Measurements from ENCODE around the gene SLC25A45. TPM values are rescaled to one million over a fixed set of nuclear protein-coding genes. Genes with fewer than 3 reads are reported as not detected.
"Not testable (repeated sequence)": the region's sequence is repeated elsewhere in the genome, so short reads cannot be mapped to it uniquely, and the experiment has no call there.

Gene SLC25A45
- total and polyA plus RNA-seq, 9 donors, result 4.0 to 8.3 (median 5.2) TPM

DNA sequence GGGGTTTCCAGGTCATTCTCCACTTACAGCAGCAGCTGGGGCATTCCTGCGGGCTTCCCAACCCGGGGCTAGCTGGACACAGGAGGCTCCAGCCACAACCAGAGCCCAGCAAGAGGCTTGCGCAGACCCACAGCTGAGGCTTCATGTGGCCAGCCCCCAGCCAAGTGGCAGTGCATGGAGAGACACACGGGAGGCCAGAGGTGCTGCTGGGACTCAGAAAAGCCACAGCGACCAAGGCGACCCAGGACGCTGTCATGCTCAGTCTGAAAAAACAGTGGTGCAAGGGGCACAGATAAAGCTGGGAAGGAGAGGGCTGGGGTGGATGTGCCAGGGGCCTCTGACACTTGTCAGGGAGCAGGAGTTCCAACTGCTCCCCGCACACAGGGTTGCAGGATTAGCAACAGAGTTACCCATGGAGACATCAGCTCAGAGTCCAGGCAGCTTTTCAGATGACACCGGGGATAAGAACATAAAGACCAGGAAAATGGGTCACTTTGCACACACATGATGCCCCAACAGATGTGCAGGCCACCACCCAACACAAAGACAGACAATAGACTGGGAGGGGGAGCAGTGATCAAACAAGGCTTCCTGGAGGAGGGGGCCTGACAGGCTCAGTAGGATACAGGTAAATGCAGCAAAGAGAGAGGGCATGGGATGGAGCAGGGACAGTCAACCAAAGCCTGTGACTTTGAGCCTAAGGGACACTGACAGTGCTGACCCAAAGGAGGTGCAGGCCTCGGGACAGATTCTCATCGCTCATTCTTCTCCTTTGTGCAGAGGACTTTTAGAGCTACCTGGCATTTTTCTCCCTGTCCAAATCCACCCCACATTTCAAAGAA lies 33.3 kb upstream of the SLC25A45 start:
- Histone ChIP-seq H3K9me3 (replicated peaks; ENCODE audit: control insufficient read depth, low read depth, low read length) (no peaks in the 10 kb centered on the region), H3K27ac (ENCODE audit: low read length) (no peak overlapping the region), H3K4me3 (ENCODE audit: low read length) (no peak overlapping the region), H3K4me1 (ENCODE audit: control insufficient read depth, insufficient read depth, low read length) (peaks cover 57% of the 10 kb centered on the region), H3K36me3 (ENCODE audit: control insufficient read depth, insufficient read depth, low read length) (peaks cover 24% of the 10 kb centered on the region), H3K27me3 (ENCODE audit: control insufficient read depth, insufficient read depth, low read length) (no peaks in the 10 kb centered on the region)
- 67% methylated on average over 10 of the region's 11 CpGs for WGBS (ENCODE audit: insufficient coverage)
- no peak for DNase-seq

DNA sequence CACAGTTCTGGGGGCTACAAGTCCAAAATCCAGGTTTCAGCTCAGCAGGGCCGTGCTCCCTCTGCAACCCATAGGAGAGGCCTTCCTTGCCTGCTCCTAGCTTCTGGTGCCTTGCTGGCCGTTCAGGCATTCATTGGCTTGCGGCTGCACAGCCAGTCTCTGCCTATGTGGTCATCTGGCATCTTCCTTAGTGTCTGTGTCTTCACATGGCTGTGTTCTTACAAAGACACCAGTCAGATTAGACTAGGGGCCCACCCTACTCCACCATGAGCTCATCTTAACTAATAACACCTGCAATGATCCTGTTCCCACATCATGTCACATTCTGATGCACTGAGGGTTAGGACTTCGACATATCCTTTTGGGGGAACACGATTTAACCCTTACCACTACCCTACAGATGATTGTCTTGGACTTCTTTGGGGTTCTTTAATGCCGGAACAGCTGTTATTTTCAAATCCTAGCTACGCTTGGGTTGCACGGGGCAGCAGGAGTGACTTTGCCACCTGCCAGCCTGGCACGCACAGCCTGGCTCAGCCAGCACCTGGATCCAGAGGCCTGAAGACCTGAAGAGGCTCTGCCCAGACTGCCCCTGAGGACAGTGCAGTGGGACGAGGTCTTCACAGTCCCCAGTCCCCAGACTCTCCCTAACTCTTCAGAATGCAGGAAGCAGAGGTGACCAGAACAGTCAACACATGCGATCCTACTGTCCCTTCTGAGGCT lies 32.5 kb upstream of the SLC25A45 start:
- Histone ChIP-seq H3K4me3 (ENCODE audit: low read length) (no peak overlapping the region), H3K27ac (ENCODE audit: low read length) (no peak overlapping the region), H3K4me1 (ENCODE audit: control insufficient read depth, insufficient read depth, low read length) (peaks cover 49% of the 10 kb centered on the region), H3K9me3 (replicated peaks; ENCODE audit: control insufficient read depth, low read depth, low read length) (no peaks in the 10 kb centered on the region), H3K27me3 (ENCODE audit: control insufficient read depth, insufficient read depth, low read length) (no peaks in the 10 kb centered on the region), H3K36me3 (ENCODE audit: control insufficient read depth, insufficient read depth, low read length) (peaks cover 26% of the 10 kb centered on the region)
- DNase-seq, result no peak
- WGBS (ENCODE audit: insufficient coverage), result 70% methylated on average over 6 of the region's 11 CpGs

DNA sequence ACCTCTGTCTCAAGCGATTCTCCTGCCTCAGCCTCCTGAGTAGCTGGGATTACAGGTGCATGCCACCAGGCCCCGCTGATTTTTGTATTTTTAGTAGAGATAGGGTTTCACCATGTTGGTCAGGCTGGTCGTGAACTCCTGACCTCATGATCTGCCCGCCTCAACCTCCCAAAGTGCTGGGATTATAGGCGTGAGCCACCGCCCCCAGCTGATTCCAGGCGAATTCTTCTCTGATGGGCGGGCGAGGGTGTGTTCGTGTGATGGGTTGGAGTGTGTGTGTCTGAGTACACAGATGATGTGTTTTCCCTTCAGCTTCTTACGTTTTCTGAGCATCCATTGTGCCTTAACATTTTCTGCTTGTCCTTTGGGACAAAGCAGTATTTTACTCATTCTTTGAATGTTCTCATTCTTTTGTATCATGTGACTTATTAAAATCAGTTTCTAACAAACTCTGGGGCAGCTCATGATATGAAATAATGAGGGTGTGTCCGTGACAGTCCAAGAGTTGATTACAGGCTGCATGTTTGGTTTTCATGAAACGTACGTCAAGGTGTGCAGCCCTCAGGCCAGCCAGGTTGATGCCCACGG lies 30.7 kb upstream of the SLC25A45 start:
- DNase-seq; H3K4me3 ChIP-seq (ENCODE audit: low read length); H3K27ac ChIP-seq (ENCODE audit: low read length); H3K27me3 ChIP-seq (ENCODE audit: control insufficient read depth, insufficient read depth, low read length); H3K9me3 ChIP-seq (replicated peaks; ENCODE audit: control insufficient read depth, low read depth, low read length): not testable (repeated sequence)
- Histone ChIP-seq H3K36me3 (ENCODE audit: control insufficient read depth, insufficient read depth, low read length) (peaks cover 41% of the 10 kb centered on the region), H3K4me1 (ENCODE audit: control insufficient read depth, insufficient read depth, low read length) (peaks cover 32% of the 10 kb centered on the region)
- WGBS (ENCODE audit: insufficient coverage), result 86% methylated on average over 10 of the region's 15 CpGs

GRCh38 chr11:65412271-65413076 lies 30.0 kb upstream of the SLC25A45 start:
- Histone ChIP-seq H3K4me3 (ENCODE audit: low read length) (no peak overlapping the region), H3K36me3 (ENCODE audit: control insufficient read depth, insufficient read depth, low read length) (peaks cover 42% of the 10 kb centered on the region), H3K27me3 (ENCODE audit: control insufficient read depth, insufficient read depth, low read length) (no peaks in the 10 kb centered on the region), H3K27ac (ENCODE audit: low read length) (no peak overlapping the region), H3K9me3 (replicated peaks; ENCODE audit: control insufficient read depth, low read depth, low read length) (no peaks in the 10 kb centered on the region), H3K4me1 (ENCODE audit: control insufficient read depth, insufficient read depth, low read length) (peaks cover 25% of the 10 kb centered on the region)
- no peak for DNase-seq
- 80% methylated on average over 9 of the region's 24 CpGs for whole genome bisulfite sequencing (ENCODE audit: insufficient coverage)

DNA sequence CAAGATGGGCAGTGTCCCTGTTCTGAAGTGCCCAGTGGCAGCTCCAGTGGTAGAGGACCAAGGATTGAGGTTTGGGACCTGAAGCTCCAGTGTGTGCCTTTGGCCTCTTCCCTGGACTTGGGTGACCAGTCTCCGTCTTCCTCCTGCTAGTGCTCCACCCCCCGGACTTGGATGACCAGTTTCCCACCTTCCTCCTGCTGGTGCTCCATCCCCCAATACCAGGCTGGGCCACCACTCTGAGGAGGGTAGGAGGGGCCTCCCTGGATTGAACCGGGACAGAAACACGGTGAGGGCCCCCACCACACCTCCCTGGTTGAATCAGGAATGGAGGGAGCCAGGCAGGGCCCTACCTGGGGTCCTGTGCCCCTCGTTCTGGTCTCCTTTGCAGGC lies 29.2 kb upstream of the SLC25A45 start:
- Histone ChIP-seq H3K27me3 (ENCODE audit: control insufficient read depth, insufficient read depth, low read length) (no peaks in the 10 kb centered on the region), H3K9me3 (replicated peaks; ENCODE audit: control insufficient read depth, low read depth, low read length) (no peaks in the 10 kb centered on the region), H3K4me3 (ENCODE audit: low read length) (no peak overlapping the region), H3K4me1 (ENCODE audit: control insufficient read depth, insufficient read depth, low read length) (peaks cover 17% of the 10 kb centered on the region), H3K27ac (ENCODE audit: low read length) (no peak overlapping the region), H3K36me3 (ENCODE audit: control insufficient read depth, insufficient read depth, low read length) (peaks cover 46% of the 10 kb centered on the region)
- WGBS (ENCODE audit: insufficient coverage), result 68% methylated on average over 3 of the region's 5 CpGs
- no peak for DNase-seq

GRCh38 chr11:65410936-65411680 lies 28.7 kb upstream of the SLC25A45 start:
- peaks cover 46% of the 10 kb centered on the region for H3K36me3 ChIP-seq (ENCODE audit: control insufficient read depth, insufficient read depth, low read length)
- no peaks in the 10 kb centered on the region for H3K27me3 ChIP-seq (ENCODE audit: control insufficient read depth, insufficient read depth, low read length)
- peaks cover 11% of the 10 kb centered on the region for H3K4me1 ChIP-seq (ENCODE audit: control insufficient read depth, insufficient read depth, low read length)
- WGBS (ENCODE audit: insufficient coverage), result 88% methylated on average over 29 of the region's 29 CpGs
- no peak for DNase-seq
- no peak overlapping the region for H3K4me3 ChIP-seq (ENCODE audit: low read length)
- no peak overlapping the region for H3K27ac ChIP-seq (ENCODE audit: low read length)
- no peaks in the 10 kb centered on the region for H3K9me3 ChIP-seq (replicated peaks; ENCODE audit: control insufficient read depth, low read depth, low read length)

- no peaks in the 10 kb centered on the region for H3K9me3 ChIP-seq (replicated peaks; ENCODE audit: control insufficient read depth, low read depth, low read length)
- H3K27me3 ChIP-seq (ENCODE audit: control insufficient read depth, insufficient read depth, low read length), result no peaks in the 10 kb centered on the region
- H3K4me3 ChIP-seq (ENCODE audit: low read length), result no peak overlapping the region
- 90% methylated on average over 24 of the region's 24 CpGs for WGBS (ENCODE audit: insufficient coverage)
- no peak for DNase-seq
- H3K27ac ChIP-seq (ENCODE audit: low read length), result no peak overlapping the region
- H3K36me3 ChIP-seq (ENCODE audit: control insufficient read depth, insufficient read depth, low read length), result peaks cover 53% of the 10 kb centered on the region
- H3K4me1 ChIP-seq (ENCODE audit: control insufficient read depth, insufficient read depth, low read length), result peaks cover 14% of the 10 kb centered on the region
These were observed 22.3 kb upstream of the SLC25A45 start for GRCh38 chr11:65404638-65405339.

DNA sequence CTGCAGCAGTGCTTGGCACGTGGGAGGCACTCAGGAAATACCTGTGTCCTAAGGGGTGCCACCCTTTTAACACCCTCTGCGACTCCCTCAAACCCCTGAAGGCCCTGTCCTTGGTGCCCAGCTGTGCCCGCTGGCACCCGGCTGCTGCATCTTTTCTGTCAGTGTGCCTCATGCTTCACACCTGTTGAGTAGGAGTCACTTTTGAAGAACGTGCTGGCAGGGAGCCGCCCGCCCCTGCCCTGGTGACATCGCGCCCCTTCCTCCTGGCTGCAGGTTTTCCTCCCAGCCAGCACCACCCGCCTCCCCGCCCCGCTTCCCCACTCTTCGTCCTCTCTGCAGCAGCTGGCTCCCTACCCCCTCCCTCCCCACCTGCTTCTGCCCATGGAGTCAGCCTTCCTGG lies 21.8 kb upstream of the SLC25A45 start:
- 86% methylated on average over 9 of the region's 13 CpGs for WGBS (ENCODE audit: insufficient coverage)
- Histone ChIP-seq H3K4me1 (ENCODE audit: control insufficient read depth, insufficient read depth, low read length) (peaks cover 14% of the 10 kb centered on the region), H3K9me3 (replicated peaks; ENCODE audit: control insufficient read depth, low read depth, low read length) (no peaks in the 10 kb centered on the region), H3K27me3 (ENCODE audit: control insufficient read depth, insufficient read depth, low read length) (no peaks in the 10 kb centered on the region), H3K27ac (ENCODE audit: low read length) (peak overlapping the region; percentile 67), H3K4me3 (ENCODE audit: low read length) (no peak overlapping the region), H3K36me3 (ENCODE audit: control insufficient read depth, insufficient read depth, low read length) (peaks cover 52% of the 10 kb centered on the region)
- DNase-seq, result no peak

DNA sequence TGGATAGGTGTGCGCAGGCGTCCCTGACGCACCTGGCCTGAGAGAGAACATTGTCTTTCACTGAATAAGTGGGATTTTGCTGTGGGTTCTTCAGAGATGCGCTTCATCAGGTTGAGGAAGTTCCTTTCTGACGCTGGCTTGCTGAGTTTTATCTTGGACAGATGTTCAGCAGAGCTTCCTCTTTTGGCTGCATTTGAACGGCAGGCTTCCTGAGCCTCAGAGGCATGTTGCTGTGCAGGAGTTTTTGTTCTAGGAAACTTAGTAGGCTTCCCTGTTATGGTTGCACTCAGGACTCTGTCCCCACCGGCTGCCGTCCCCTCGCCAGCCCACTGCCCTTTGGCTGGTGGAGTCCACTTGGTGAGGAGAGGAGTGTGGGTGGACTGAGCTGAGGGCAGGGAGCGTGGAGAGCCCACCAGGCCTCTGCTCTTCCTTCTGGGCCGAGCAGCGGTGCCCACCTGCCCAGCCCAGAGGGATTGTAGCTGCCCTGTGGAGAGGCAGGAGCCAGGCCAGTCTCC lies 21.2 kb upstream of the SLC25A45 start:
- DNase-seq, result peak; percentile 79
- WGBS (ENCODE audit: insufficient coverage), result 76% methylated on average over 7 of the region's 12 CpGs
- H3K27ac ChIP-seq (ENCODE audit: low read length), result peak overlapping the region; percentile 67
- H3K9me3 ChIP-seq (replicated peaks; ENCODE audit: control insufficient read depth, low read depth, low read length), result no peaks in the 10 kb centered on the region
- peaks cover 49% of the 10 kb centered on the region for H3K36me3 ChIP-seq (ENCODE audit: control insufficient read depth, insufficient read depth, low read length)
- no peaks in the 10 kb centered on the region for H3K27me3 ChIP-seq (ENCODE audit: control insufficient read depth, insufficient read depth, low read length)
- H3K4me3 ChIP-seq (ENCODE audit: low read length), result no peak overlapping the region
- peaks cover 14% of the 10 kb centered on the region for H3K4me1 ChIP-seq (ENCODE audit: control insufficient read depth, insufficient read depth, low read length)

Data from muscle of leg (tissue), 11 donors.